H1 (cell line): ENCODE data around the gene ASXL2. TPM values are rescaled to one million over a fixed set of nuclear protein-coding genes. Genes with fewer than 3 reads are reported as not detected.

Experiments used
- ASH2L ChIP-seq: fragments of 200-600, 300-600 bp; sonication (generic); IDR thresholded peaks from one replicate; pipeline ENCODE4 v1.7.1; 2017; ENCODE audit warnings: low read length
- CTBP2 ChIP-seq: IDR thresholded peaks from 2 replicates; pipeline ENCODE4 v1.7.0; 2011; ENCODE audit warnings: borderline replicate concordance, mild to moderate bottlenecking, moderate library complexity, mixed read lengths, low read length; ENCODE audit not compliant: insufficient read depth, insufficient read length
- EGR1 ChIP-seq: IDR thresholded peaks from 2 replicates; pipeline ENCODE4 v1.6.1; 2011; ENCODE audit warnings: low read depth, low read length, borderline replicate concordance
- SRF ChIP-seq: IDR thresholded peaks from 2 replicates; pipeline ENCODE4 v1.6.1; 2011; ENCODE audit warnings: mild to moderate bottlenecking, low read depth, low read length, moderate library complexity
- polyA plus RNA-seq, 7 experiments: library from polyadenylated mRNA; depleted of rRNA in 3 of 7; stranded (reverse) in 5 of 7; unstranded in 2 of 7; fragments of >200 nt in 5 of 7; fragments of 200-250 nt in 2 of 7; gene quantifications; 1 replicate in 5 of 7; 2 replicates in 1 of 7; 4 replicates in 1 of 7; pipeline versions ENCODE4 v1.2.1 to v1.2.3, GENCODE V29; 2011 to 2013; ENCODE audit warnings: missing spikeins in 2 of 7, mixed read lengths in 2 of 7
- total RNA-seq: library from RNA; stranded (reverse); fragmentation: NEBNext Ultra II Directional; extraction: Animal tissue kit (Norgen Biotek cat#: 25700); gene quantifications from 2 replicates; pipeline ENCODE4 v1.2.1, GENCODE V29; 2021
- TF ChIP-seq, protein P1 (sequence below): fragments of 300-600 bp; sonication (generic); IDR thresholded peaks from 2 replicates; pipeline ENCODE4 v1.7.1; 2012; ENCODE audit warnings: low read length, moderate library complexity, mild to moderate bottlenecking, inconsistent platforms; ENCODE audit not compliant: insufficient replicate concordance

Gene ASXL2
- total and polyA plus RNA-seq, 2 of the 8 experiments (the other 6 are each of a cell fraction or from before 2014, with no cell fraction given), result 7.2 to 41.3 TPM

DNA sequence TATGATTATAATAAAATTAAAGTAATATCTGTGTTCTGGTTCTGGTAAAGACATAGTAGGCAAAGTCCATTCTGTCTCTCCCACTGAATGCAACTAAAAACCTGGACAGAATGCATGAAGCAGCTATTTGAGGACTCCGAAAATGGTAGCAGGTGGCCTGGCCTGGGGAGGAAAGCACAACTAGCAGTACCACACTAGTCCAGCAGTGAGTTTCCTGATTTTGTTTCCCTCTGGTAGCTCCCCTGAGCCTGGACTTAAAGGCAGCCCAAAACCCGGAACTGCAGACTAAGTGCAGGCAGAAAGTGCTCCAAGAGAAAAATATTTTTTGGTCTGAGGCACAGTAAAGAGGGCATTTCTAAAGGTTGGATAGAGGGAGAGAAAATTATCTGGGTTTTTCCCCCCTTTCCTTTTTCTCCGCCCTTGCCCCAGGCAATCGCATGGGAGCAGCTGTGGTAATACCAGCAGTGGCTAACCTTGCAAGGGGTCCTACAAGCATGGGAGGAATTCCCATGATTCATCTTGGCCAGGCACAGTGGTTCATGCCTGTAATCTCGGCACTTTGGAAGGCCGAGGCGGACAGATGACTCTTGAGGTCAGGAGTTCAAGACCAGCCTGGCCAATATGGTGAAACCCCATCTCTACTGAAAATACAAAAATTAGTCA lies 32.3 kb downstream of the ASXL2 start (continued):
- TF ChIP-seq, protein P1, sequence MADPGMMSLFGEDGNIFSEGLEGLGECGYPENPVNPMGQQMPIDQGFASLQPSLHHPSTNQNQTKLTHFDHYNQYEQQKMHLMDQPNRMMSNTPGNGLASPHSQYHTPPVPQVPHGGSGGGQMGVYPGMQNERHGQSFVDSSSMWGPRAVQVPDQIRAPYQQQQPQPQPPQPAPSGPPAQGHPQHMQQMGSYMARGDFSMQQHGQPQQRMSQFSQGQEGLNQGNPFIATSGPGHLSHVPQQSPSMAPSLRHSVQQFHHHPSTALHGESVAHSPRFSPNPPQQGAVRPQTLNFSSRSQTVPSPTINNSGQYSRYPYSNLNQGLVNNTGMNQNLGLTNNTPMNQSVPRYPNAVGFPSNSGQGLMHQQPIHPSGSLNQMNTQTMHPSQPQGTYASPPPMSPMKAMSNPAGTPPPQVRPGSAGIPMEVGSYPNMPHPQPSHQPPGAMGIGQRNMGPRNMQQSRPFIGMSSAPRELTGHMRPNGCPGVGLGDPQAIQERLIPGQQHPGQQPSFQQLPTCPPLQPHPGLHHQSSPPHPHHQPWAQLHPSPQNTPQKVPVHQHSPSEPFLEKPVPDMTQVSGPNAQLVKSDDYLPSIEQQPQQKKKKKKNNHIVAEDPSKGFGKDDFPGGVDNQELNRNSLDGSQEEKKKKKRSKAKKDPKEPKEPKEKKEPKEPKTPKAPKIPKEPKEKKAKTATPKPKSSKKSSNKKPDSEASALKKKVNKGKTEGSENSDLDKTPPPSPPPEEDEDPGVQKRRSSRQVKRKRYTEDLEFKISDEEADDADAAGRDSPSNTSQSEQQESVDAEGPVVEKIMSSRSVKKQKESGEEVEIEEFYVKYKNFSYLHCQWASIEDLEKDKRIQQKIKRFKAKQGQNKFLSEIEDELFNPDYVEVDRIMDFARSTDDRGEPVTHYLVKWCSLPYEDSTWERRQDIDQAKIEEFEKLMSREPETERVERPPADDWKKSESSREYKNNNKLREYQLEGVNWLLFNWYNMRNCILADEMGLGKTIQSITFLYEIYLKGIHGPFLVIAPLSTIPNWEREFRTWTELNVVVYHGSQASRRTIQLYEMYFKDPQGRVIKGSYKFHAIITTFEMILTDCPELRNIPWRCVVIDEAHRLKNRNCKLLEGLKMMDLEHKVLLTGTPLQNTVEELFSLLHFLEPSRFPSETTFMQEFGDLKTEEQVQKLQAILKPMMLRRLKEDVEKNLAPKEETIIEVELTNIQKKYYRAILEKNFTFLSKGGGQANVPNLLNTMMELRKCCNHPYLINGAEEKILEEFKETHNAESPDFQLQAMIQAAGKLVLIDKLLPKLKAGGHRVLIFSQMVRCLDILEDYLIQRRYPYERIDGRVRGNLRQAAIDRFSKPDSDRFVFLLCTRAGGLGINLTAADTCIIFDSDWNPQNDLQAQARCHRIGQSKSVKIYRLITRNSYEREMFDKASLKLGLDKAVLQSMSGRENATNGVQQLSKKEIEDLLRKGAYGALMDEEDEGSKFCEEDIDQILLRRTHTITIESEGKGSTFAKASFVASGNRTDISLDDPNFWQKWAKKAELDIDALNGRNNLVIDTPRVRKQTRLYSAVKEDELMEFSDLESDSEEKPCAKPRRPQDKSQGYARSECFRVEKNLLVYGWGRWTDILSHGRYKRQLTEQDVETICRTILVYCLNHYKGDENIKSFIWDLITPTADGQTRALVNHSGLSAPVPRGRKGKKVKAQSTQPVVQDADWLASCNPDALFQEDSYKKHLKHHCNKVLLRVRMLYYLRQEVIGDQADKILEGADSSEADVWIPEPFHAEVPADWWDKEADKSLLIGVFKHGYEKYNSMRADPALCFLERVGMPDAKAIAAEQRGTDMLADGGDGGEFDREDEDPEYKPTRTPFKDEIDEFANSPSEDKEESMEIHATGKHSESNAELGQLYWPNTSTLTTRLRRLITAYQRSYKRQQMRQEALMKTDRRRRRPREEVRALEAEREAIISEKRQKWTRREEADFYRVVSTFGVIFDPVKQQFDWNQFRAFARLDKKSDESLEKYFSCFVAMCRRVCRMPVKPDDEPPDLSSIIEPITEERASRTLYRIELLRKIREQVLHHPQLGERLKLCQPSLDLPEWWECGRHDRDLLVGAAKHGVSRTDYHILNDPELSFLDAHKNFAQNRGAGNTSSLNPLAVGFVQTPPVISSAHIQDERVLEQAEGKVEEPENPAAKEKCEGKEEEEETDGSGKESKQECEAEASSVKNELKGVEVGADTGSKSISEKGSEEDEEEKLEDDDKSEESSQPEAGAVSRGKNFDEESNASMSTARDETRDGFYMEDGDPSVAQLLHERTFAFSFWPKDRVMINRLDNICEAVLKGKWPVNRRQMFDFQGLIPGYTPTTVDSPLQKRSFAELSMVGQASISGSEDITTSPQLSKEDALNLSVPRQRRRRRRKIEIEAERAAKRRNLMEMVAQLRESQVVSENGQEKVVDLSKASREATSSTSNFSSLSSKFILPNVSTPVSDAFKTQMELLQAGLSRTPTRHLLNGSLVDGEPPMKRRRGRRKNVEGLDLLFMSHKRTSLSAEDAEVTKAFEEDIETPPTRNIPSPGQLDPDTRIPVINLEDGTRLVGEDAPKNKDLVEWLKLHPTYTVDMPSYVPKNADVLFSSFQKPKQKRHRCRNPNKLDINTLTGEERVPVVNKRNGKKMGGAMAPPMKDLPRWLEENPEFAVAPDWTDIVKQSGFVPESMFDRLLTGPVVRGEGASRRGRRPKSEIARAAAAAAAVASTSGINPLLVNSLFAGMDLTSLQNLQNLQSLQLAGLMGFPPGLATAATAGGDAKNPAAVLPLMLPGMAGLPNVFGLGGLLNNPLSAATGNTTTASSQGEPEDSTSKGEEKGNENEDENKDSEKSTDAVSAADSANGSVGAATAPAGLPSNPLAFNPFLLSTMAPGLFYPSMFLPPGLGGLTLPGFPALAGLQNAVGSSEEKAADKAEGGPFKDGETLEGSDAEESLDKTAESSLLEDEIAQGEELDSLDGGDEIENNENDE, result no peak
- no peak for TF ChIP-seq SRF
- TF ChIP-seq ASH2L, result no peak
- no peak for TF ChIP-seq CTBP2
- TF ChIP-seq EGR1, result no peak
